SJSA1 (cell line): ENCODE data around the gene VPS9D1. TPM values are rescaled to one million over a fixed set of nuclear protein-coding genes. Genes with fewer than 3 reads are reported as not detected.
"Not testable (repeated sequence)": the region's sequence is repeated elsewhere in the genome, so short reads cannot be mapped to it uniquely, and the experiment has no call there.

Source experiments
- DNase-seq, 2 experiments: peaks; one replicate each; pipeline ENCODE4 v3.0.0-alpha.2; 2015 to 2020; ENCODE audit warnings: low spot score in 2 of 2, low read depth in 1 of 2
- H3K27ac ChIP-seq: fragments of 250-450 bp; sonication (Bioruptor Pico); 2 replicates; pipeline ENCODE4 v1.5.1; 2020; ENCODE audit warnings: mild to moderate bottlenecking, moderate library complexity
- H3K27me3 ChIP-seq: fragments of 250-450 bp; sonication (Bioruptor Pico); replicated peaks from 2 replicates; pipeline ENCODE4 v1.5.1; 2020; ENCODE audit warnings: mild to moderate bottlenecking, moderate library complexity
- H3K36me3 ChIP-seq: fragments of 250-450 bp; sonication (Bioruptor Pico); 2 replicates; pipeline ENCODE4 v1.5.1; 2020; ENCODE audit warnings: mild to moderate bottlenecking
- H3K4me1 ChIP-seq: fragments of 250-450 bp; sonication (Bioruptor Pico); replicated peaks from 2 replicates; pipeline ENCODE4 v1.6.1; 2021; ENCODE audit warnings: mild to moderate bottlenecking
- H3K4me3 ChIP-seq: fragments of 250-450 bp; sonication (Bioruptor Pico); 2 replicates; pipeline ENCODE4 v1.5.1; 2020; ENCODE audit warnings: mild to moderate bottlenecking
- H3K9me3 ChIP-seq: fragments of 250-450 bp; sonication (Bioruptor Pico); replicated peaks from 2 replicates; pipeline ENCODE4 v1.5.1; 2020; ENCODE audit warnings: mild to moderate bottlenecking
- total RNA-seq: library from RNA; depleted of rRNA; stranded (reverse); fragments of >200 nt; shearing (Covaris generic); gene quantifications from 2 replicates; pipeline ENCODE4 v1.2.3, GENCODE V29; 2014

Gene VPS9D1
- total RNA-seq, 1 experiment from 2014 or later: 4.5 TPM

DNA sequence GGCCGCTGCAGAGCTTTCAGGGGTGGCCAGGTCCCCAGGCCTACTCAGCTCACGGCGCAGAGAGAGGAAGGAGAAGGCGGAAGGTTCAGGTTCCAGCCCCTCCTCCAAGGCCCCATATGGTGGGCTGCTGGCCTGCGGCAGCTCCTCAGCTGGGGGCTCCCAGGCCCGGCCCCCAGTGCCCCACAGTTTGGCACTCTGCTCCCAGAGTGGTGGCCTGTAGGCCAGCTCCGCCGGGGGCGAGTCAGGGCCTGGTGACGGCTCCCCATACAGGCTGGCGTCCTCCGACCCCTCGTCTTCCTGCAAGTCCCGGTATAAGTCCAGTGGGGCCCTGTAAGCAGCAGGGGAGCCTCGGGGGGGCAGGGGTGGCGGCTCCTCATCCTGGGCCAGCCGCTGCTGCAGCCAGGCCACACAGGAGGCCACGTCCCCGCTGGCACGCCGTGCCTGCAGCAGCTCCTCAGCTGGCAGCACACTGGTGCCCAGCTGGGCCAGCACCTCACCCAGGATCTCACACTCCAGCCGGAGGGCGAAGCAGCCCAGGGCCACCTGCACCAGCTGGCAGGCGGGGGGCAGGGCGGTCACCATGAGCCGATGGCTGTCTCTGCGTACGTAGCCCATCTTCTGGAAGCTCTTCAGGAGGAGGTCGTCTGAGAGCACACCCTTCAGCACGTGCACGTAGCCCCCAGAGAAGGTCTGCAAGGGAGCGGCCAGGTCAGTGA lies 22.9 kb downstream of the VPS9D1 start:
- Histone ChIP-seq H3K9me3 (no peaks in the 10 kb centered on the region), H3K36me3 (peaks cover 43% of the 10 kb centered on the region), H3K27me3 (no peaks in the 10 kb centered on the region), H3K4me1 (peaks cover 21% of the 10 kb centered on the region), H3K4me3 (no peak overlapping the region), H3K27ac (no peak overlapping the region)
- DNase-seq: no peak

DNA sequence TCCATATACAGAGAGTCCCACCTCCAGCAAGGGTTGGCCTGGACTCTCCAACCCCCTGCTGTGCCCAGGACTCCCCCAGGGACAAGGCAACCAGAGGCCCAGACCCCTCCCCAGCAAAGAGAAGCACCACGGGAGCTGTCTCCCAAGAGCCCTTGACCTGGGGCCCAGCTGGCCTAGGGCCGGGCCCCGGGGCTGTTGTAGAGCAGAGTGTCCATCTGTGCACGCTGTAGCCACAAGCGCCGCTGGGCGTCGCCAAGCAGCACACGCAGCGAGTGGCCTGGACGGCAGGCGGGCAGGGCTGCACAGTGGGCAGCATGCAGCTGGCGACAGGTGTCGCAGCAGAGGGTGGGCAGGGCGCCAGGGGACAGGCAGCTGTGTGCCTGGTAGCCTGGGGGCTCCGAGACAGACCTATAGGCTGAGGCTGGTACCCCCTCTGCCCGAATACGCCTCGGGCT lies 23.5 kb downstream of the VPS9D1 start:
- Histone ChIP-seq H3K4me1 (peaks cover 21% of the 10 kb centered on the region), H3K27ac (no peak overlapping the region), H3K36me3 (peaks cover 46% of the 10 kb centered on the region), H3K4me3 (no peak overlapping the region), H3K9me3 (no peaks in the 10 kb centered on the region), H3K27me3 (no peaks in the 10 kb centered on the region)
- no peak for DNase-seq

- no peak for DNase-seq
- H3K4me1 ChIP-seq: peaks cover 16% of the 10 kb centered on the region
- H3K27ac ChIP-seq: no peak overlapping the region
- H3K27me3 ChIP-seq: no peaks in the 10 kb centered on the region
- H3K9me3 ChIP-seq: no peaks in the 10 kb centered on the region
- H3K4me3 ChIP-seq: no peak overlapping the region
- peaks cover 51% of the 10 kb centered on the region for H3K36me3 ChIP-seq
These were observed 24.0 kb downstream of the VPS9D1 start for GRCh38 chr16:89696670-89697128.

DNA sequence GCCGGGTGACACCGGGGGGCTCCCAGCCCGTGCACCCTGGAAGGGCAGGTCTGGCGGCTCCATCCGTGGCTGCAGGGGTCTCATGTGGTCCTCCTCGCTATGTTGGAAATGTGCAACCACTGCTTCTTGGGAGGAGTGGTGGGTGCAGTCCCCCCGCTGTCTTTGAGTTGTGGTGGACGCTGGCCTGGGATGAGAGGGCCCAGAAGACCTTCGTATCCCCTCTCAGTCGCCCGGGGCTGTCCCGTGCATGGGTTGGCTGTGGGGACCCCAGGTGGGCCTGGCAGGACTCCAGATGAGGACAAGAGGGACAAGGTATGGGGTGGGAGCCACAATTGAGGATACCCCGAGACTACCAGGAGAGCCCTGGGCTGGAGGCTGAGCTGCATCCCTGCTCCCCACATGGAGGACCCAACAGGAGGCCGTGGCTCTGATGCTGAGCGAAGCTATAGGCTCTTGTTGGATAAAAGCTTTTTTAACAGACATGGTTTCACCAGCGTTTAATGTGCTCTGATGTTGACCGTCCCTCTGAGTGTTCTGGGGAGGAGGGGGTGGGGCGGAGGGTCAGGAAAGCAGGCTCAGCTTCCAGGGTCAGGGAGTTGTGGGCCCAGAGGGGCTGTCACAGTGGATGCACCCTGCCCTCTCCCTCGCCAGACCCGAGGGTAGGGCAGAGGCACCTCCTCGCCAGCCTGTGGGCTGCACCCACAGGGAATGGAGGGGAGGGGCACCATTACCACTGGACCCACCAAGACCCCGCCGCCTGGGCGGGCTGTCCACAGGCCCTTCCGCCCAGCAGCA lies 24.6 kb downstream of the VPS9D1 start:
- no peaks in the 10 kb centered on the region for H3K9me3 ChIP-seq
- peaks cover 14% of the 10 kb centered on the region for H3K4me1 ChIP-seq
- no peaks in the 10 kb centered on the region for H3K27me3 ChIP-seq
- no peak overlapping the region for H3K27ac ChIP-seq
- no peak for DNase-seq
- H3K4me3 ChIP-seq: no peak overlapping the region
- H3K36me3 ChIP-seq: peaks cover 58% of the 10 kb centered on the region

GRCh38 chr16:89695086-89695874 lies 25.4 kb downstream of the VPS9D1 start:
- Histone ChIP-seq H3K4me3 (no peak overlapping the region), H3K4me1 (peaks cover 6% of the 10 kb centered on the region), H3K27ac (no peak overlapping the region), H3K36me3 (peaks cover 61% of the 10 kb centered on the region), H3K27me3 (no peaks in the 10 kb centered on the region), H3K9me3 (no peaks in the 10 kb centered on the region)
- no peak for DNase-seq

DNA sequence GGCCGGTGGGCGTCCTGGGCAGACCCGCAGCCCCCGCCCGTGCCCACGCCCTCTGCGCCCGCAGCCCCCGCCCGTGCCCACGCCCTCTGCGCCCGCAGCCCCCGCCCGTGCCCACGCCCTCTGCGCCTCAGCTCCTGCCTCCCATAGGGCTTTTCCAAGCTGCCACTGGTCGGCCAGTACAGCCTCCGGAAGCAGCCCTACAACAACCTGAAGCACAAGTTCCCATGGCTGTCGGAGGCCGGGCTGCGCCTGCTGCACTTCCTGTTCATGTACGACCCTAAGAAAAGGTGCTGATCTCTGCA lies 26.0 kb downstream of the VPS9D1 start:
- H3K4me3 ChIP-seq, DNase-seq, H3K27ac ChIP-seq, H3K27me3 ChIP-seq, H3K9me3 ChIP-seq, H3K4me1 ChIP-seq: not testable (repeated sequence)
- H3K36me3 ChIP-seq: peaks cover 66% of the 10 kb centered on the region

DNA sequence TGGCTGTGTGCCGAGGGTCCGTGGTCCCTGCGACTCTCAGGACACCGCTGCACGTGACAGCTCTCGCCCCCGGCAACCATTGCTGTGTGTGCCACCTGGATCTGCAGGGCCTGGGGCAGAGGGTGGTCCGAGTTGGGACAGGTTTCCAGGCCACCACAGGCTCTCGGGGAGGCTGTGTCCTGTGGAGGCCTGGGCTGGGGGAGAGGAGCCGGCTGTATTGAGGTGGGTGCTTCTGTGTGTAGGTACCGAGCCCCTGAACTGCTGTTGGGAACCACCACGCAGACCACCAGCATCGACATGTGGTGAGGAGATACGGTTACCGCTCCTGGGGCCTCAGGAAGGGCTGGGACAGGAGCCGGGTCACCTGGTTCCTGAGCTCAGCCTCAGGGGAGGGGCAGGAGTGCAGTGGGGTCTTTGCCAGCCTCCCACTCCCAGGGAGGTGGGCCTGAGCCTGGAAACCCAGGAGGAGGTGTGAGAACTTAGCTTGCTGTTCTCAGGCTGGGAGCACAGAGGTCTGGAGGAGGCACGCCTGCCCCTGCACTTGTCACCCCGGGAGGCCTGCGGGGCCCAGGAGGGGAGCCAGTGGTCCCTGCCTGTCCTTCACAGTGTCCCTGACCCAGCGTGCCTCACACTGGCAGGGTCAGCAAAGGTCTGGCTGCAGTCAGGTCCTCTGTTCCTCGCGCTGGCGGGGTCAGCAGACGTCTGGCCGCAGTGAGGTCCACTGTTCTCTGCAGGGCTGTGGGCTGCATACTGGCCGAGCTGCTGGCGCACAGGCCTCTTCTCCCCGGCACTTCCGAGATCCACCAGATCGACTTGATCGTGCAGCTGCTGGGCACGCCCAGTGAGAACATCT lies 26.5 kb downstream of the VPS9D1 start:
- DNase-seq: no peak
- Histone ChIP-seq H3K27ac (no peak overlapping the region), H3K9me3 (no peaks in the 10 kb centered on the region), H3K4me1 (no peaks in the 10 kb centered on the region), H3K36me3 (peaks cover 71% of the 10 kb centered on the region), H3K27me3 (no peaks in the 10 kb centered on the region), H3K4me3 (no peak overlapping the region)

DNA sequence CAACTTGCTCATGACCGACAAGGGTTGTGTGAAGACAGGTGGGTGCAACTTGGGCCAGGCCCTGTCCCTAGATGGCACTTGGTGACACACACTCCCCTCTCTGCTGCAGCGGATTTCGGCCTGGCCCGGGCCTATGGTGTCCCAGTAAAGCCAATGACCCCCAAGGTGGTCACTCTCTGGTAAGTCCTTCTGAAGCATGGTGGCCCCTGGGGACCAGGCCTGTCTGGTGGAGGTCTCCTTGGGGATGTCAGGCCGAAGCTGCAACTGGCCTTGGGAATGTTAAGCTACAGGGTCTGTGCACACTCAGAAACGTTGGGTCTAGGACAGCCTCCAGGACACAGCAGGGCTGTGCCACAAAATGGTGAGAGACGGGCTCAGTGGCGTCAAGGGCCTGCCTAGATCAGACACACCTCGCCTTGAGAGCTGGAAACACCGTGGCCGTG lies 27.4 kb downstream of the VPS9D1 start:
- Histone ChIP-seq H3K27me3 (no peaks in the 10 kb centered on the region), H3K9me3 (no peaks in the 10 kb centered on the region), H3K27ac (no peak overlapping the region), H3K36me3 (peaks cover 73% of the 10 kb centered on the region), H3K4me1 (no peaks in the 10 kb centered on the region), H3K4me3 (no peak overlapping the region)
- DNase-seq: no peak

- Histone ChIP-seq H3K4me1 (peaks cover 8% of the 10 kb centered on the region), H3K9me3 (no peaks in the 10 kb centered on the region), H3K27ac (no peak overlapping the region), H3K36me3 (peaks cover 69% of the 10 kb centered on the region), H3K4me3 (no peak overlapping the region), H3K27me3 (no peaks in the 10 kb centered on the region)
- no peak for DNase-seq
These were observed 28.6 kb downstream of the VPS9D1 start for GRCh38 chr16:89691986-89692569.

- H3K4me1 ChIP-seq: peaks cover 8% of the 10 kb centered on the region
These were observed 29.3 kb downstream of the VPS9D1 start for GRCh38 chr16:89691231-89691985.

DNA sequence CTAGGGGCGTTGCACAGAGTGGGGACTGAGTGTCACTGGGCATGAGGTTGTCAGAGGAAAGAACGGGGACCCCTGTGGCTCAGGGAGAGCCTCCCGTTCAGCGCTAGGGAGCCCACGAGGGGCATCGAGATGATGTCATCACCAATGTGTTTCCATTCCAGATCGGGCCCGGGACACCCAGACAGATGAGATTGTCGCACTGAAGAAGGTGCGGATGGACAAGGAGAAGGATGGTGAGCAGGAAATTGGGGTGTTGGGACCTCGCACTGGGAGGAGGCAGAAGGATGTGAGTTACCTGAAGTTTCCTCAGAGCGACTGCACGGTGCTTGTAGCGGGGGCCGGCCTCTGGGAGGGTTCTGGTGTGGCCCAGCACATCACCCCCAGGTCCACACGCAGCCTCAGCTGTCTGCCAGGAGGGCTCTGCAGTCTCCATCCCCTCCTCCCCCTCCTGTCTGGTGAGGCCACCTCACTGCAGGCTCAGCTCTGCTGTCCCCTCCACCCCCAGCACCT lies 30.3 kb downstream of the VPS9D1 start:
- DNase-seq: no peak
- H3K9me3 ChIP-seq: no peaks in the 10 kb centered on the region; the same call in 1 of the 2 replicates
- no peak overlapping the region for H3K27ac ChIP-seq
- H3K4me3 ChIP-seq: no peak overlapping the region
- peaks cover 56% of the 10 kb centered on the region for H3K36me3 ChIP-seq
- H3K27me3 ChIP-seq: no peaks in the 10 kb centered on the region
- H3K4me1 ChIP-seq: peaks cover 8% of the 10 kb centered on the region

More at GRCh38 chr16:89691231-89691985, 29.3 kb downstream of the VPS9D1 start:
- no peak for DNase-seq
- peaks cover 63% of the 10 kb centered on the region for H3K36me3 ChIP-seq
- H3K9me3 ChIP-seq: no peaks in the 10 kb centered on the region
- no peak overlapping the region for H3K27ac ChIP-seq
- no peaks in the 10 kb centered on the region for H3K27me3 ChIP-seq
- no peak overlapping the region for H3K4me3 ChIP-seq

DNA sequence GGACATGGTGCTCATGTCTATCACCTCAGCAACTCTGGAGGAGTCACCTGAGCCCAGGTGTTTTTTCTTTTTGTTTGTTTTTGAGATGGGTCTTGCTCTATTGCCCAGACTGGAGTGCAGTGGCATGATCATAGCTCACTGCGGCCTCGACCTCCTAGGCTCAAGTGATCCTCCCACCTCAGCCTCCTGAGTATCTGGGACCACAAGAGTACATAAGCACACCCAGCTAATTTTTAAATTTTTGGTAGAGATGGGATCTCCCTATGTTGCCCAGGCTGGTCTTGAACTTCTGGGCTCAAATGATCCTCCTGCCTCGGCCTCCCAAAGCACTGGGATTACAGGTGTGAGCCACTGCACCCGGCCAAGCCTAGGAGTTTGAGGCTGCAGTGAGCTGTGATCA lies 31.1 kb downstream of the VPS9D1 start:
- H3K36me3 ChIP-seq: peaks cover 49% of the 10 kb centered on the region
- not testable (repeated sequence) for H3K27ac ChIP-seq, H3K9me3 ChIP-seq, H3K27me3 ChIP-seq, DNase-seq, H3K4me3 ChIP-seq, H3K4me1 ChIP-seq
